Osteoblast (primary cell): ENCODE results near the gene VOPP1. TPM values are rescaled to one million over a fixed set of nuclear protein-coding genes. Genes with fewer than 3 reads are reported as not detected.

Experiments
- DNase-seq: peaks from one replicate; pipeline ENCODE4 v3.0.0; 2011; ENCODE audit warnings: low spot score, mixed read lengths; ENCODE audit not compliant: insufficient read length; ENCODE audit errors: missing footprints
- H2AFZ ChIP-seq: 2 replicates; pipeline ENCODE4 v1.6.0; 2011; ENCODE audit warnings: mild to moderate bottlenecking, low read length
- H3K27ac ChIP-seq: 2 replicates; pipeline ENCODE4 v1.5.1; 2011; ENCODE audit warnings: mild to moderate bottlenecking, low read depth, low read length, moderate library complexity
- H3K27me3 ChIP-seq: 2 replicates; pipeline ENCODE4 v1.6.0; 2012; ENCODE audit warnings: mild to moderate bottlenecking, control low read depth, inconsistent platforms, low read length, moderate library complexity; ENCODE audit not compliant: insufficient read depth
- H3K36me3 ChIP-seq: 2 replicates; pipeline ENCODE4 v1.5.1; 2011; ENCODE audit warnings: mild to moderate bottlenecking, low read length, control low read depth, moderate library complexity; ENCODE audit not compliant: insufficient read depth
- H3K4me1 ChIP-seq: 2 replicates; pipeline ENCODE4 v1.5.1; 2011; ENCODE audit warnings: mild to moderate bottlenecking, low read length, control low read depth, moderate library complexity; ENCODE audit not compliant: insufficient read depth
- H3K4me2 ChIP-seq: 2 replicates; pipeline ENCODE4 v1.6.0; 2011; ENCODE audit warnings: mild to moderate bottlenecking, low read length; ENCODE audit not compliant: insufficient read depth
- H3K4me3 ChIP-seq: fragments of 200-600 bp; sonication (generic); 3 replicates; pipeline ENCODE4 v1.5.1; 2012; ENCODE audit warnings: mild to moderate bottlenecking, low read length, inconsistent platforms; ENCODE audit not compliant: insufficient read depth
- H3K79me2 ChIP-seq: 2 replicates; pipeline ENCODE4 v1.6.0; 2012; ENCODE audit warnings: mild to moderate bottlenecking, low read length, control low read depth, inconsistent platforms; ENCODE audit not compliant: insufficient read depth
- H3K9me3 ChIP-seq: 2 replicates; pipeline ENCODE4 v1.5.1; 2011; ENCODE audit warnings: low read depth, low read length, control low read depth
- H4K20me1 ChIP-seq: 2 replicates; pipeline ENCODE4 v1.6.0; 2012; ENCODE audit warnings: mild to moderate bottlenecking, low read length, control low read depth; ENCODE audit not compliant: insufficient read depth
- total RNA-seq: library from RNA; depleted of rRNA; stranded (reverse); fragments of >200 nt; gene quantifications from 2 replicates; pipeline ENCODE4 v1.2.3, GENCODE V29; 2012
- TF ChIP-seq, protein P1 (sequence below): IDR thresholded peaks from 2 replicates; pipeline ENCODE4 v1.5.1; 2011; ENCODE audit warnings: mild to moderate bottlenecking, low read depth, low read length, moderate library complexity; ENCODE audit errors: extremely low read depth

The VOPP1 gene
- total RNA-seq, 1 donor, result 74.6 TPM

DNA sequence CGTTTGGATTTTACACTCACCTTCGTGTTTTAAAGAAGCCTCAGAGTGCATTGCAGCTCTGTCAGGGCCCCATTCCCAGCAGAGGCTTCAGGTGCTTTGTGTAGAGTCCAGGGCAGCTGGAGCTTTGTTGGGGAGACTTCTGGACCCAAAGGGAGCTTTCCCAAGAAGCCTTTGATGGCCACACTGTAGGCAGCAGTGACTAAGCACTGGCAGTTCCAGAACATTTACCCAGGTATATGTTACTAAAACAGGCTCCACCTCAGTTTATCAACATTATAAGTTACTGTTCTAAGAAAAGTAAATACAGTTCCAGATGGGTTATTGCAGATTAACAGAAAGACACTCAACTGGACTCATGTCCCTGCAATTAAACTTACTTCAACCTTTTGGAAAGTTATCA is 140.4 kb downstream of the VOPP1 start:
- no peaks in the 10 kb centered on the region for H3K79me2 ChIP-seq
- TF ChIP-seq, protein P1, sequence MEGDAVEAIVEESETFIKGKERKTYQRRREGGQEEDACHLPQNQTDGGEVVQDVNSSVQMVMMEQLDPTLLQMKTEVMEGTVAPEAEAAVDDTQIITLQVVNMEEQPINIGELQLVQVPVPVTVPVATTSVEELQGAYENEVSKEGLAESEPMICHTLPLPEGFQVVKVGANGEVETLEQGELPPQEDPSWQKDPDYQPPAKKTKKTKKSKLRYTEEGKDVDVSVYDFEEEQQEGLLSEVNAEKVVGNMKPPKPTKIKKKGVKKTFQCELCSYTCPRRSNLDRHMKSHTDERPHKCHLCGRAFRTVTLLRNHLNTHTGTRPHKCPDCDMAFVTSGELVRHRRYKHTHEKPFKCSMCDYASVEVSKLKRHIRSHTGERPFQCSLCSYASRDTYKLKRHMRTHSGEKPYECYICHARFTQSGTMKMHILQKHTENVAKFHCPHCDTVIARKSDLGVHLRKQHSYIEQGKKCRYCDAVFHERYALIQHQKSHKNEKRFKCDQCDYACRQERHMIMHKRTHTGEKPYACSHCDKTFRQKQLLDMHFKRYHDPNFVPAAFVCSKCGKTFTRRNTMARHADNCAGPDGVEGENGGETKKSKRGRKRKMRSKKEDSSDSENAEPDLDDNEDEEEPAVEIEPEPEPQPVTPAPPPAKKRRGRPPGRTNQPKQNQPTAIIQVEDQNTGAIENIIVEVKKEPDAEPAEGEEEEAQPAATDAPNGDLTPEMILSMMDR, result no peak
- no peak overlapping the region for H3K27ac ChIP-seq
- H2AFZ ChIP-seq, result no peak overlapping the region
- H4K20me1 ChIP-seq, result no peaks in the 10 kb centered on the region
- DNase-seq, result no peak
- no peak overlapping the region for H3K4me2 ChIP-seq
- no peak overlapping the region for H3K4me3 ChIP-seq
- H3K4me1 ChIP-seq, result no peaks in the 10 kb centered on the region
- no peaks in the 10 kb centered on the region for H3K36me3 ChIP-seq
- H3K9me3 ChIP-seq, result no peaks in the 10 kb centered on the region
- no peaks in the 10 kb centered on the region for H3K27me3 ChIP-seq

- Histone ChIP-seq H3K79me2 (no peaks in the 10 kb centered on the region), H3K4me1 (no peaks in the 10 kb centered on the region), H3K27me3 (no peaks in the 10 kb centered on the region), H3K9me3 (no peaks in the 10 kb centered on the region), H3K36me3 (no peaks in the 10 kb centered on the region), H4K20me1 (no peaks in the 10 kb centered on the region), H2AFZ (no peak overlapping the region), H3K4me2 (no peak overlapping the region), H3K27ac (no peak overlapping the region), H3K4me3 (no peak overlapping the region)
- TF ChIP-seq, protein P1, result no peak
- DNase-seq, result no peak
Measured at GRCh38 chr7:55429835-55430499, 142.3 kb downstream of the VOPP1 start.

DNA sequence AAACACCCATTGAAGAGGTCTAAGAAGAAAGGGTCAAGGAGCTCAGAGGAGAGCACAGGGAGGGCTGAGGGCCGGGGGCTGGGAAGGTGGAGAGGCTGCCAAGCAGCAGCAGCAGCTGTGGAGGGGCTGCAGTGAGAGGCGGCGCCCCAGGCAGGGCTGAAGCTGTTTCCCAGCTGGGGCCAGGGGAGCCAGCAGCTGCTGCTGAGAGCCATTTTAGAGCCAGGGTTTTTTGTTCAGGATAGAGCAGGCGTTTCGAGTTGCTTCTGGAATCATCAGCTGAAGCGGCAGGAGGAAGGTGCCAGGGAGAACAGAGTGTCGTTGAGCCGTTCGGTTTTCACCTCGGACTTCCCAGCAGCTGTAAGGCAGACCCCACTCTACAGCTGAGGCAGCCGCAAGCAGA is 144.5 kb downstream of the VOPP1 start:
- no peak overlapping the region for H3K4me2 ChIP-seq
- H3K9me3 ChIP-seq, result no peaks in the 10 kb centered on the region
- TF ChIP-seq, protein P1, result no peak
- no peaks in the 10 kb centered on the region for H3K27me3 ChIP-seq
- H4K20me1 ChIP-seq, result peaks cover 2% of the 10 kb centered on the region
- H3K27ac ChIP-seq, result no peak overlapping the region
- peaks cover 12% of the 10 kb centered on the region for H3K4me1 ChIP-seq
- no peaks in the 10 kb centered on the region for H3K36me3 ChIP-seq
- DNase-seq, result no peak
- H3K79me2 ChIP-seq, result no peaks in the 10 kb centered on the region
- no peak overlapping the region for H2AFZ ChIP-seq
- no peak overlapping the region for H3K4me3 ChIP-seq

DNA sequence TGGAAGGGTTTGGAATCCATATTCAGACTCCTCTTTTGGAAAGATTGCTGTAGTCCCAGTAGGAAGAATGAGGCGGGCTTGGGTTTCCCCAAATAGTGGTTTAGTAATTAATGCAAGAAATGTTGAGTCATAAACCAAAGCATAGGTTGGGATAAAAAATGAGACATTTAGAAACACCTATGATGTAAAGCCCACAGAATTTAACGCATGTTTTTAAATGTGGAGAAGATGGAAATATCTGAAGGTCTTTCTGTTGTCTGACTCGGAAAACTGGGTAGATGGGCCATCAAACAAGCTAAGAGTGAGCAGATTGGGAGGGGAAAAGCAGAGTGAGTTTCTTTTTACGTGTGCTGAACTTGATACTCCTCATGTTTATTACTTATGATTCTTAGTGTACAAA is 145.0 kb downstream of the VOPP1 start:
- Histone ChIP-seq H3K4me1 (peaks cover 12% of the 10 kb centered on the region), H3K4me3 (no peak overlapping the region), H3K79me2 (no peaks in the 10 kb centered on the region), H3K9me3 (no peaks in the 10 kb centered on the region), H3K27ac (no peak overlapping the region), H3K36me3 (no peaks in the 10 kb centered on the region), H3K4me2 (no peak overlapping the region), H4K20me1 (peaks cover 2% of the 10 kb centered on the region), H3K27me3 (no peaks in the 10 kb centered on the region), H2AFZ (no peak overlapping the region)
- DNase-seq, result no peak
- TF ChIP-seq, protein P1, result no peak
